Astrocyte (in vitro differentiated cells and primary cell): ENCODE results near the gene FBXW7. TPM values are rescaled to one million over a fixed set of nuclear protein-coding genes. Genes with fewer than 3 reads are reported as not detected.

Experiments used
- DNase-seq: peaks from one replicate; pipeline ENCODE4 v3.0.0-alpha.2; 2010; ENCODE audit warnings: low read depth
- FAIRE-seq: peaks from 2 replicates; lab custom pipeline; 2011; peaks lifted over from hg19 to GRCh38; lab: Jason Lieb, UNC
- H2AFZ ChIP-seq: 2 replicates; pipeline ENCODE4 v1.6.0; 2012; ENCODE audit warnings: low read depth, low read length, inconsistent platforms
- H3K27ac ChIP-seq: 2 replicates; pipeline ENCODE4 v1.5.1; 2011; ENCODE audit warnings: low read depth, low read length, inconsistent platforms
- H3K27me3 ChIP-seq: 2 replicates; pipeline ENCODE4 v1.6.0; 2011; ENCODE audit warnings: low read length, inconsistent platforms; ENCODE audit not compliant: insufficient read depth
- H3K36me3 ChIP-seq: 2 replicates; pipeline ENCODE4 v1.5.1; 2011; ENCODE audit warnings: low read length, inconsistent platforms; ENCODE audit not compliant: insufficient read depth
- H3K4me1 ChIP-seq: 2 replicates; pipeline ENCODE4 v1.5.1; 2011; ENCODE audit warnings: low read length, inconsistent platforms; ENCODE audit not compliant: insufficient read depth
- H3K4me2 ChIP-seq: 2 replicates; pipeline ENCODE4 v1.6.0; 2012; ENCODE audit warnings: low read length, inconsistent platforms
- H3K4me3 ChIP-seq: 2 replicates; pipeline ENCODE4 v1.5.1; 2011; ENCODE audit warnings: low read depth, mild to moderate bottlenecking, low read length, inconsistent platforms; ENCODE audit not compliant: insufficient read depth
- H3K79me2 ChIP-seq: 2 replicates; pipeline ENCODE4 v1.6.0; 2012; ENCODE audit warnings: mild to moderate bottlenecking, low read length, inconsistent platforms; ENCODE audit not compliant: insufficient read depth
- H3K9ac ChIP-seq: 2 replicates; pipeline ENCODE4 v1.6.0; 2012; ENCODE audit warnings: mild to moderate bottlenecking, low read length, inconsistent platforms
- H3K9me3 ChIP-seq: 2 replicates; pipeline ENCODE4 v1.5.1; 2012; ENCODE audit warnings: low read depth, mild to moderate bottlenecking, low read length, inconsistent platforms; ENCODE audit not compliant: insufficient read depth
- H4K20me1 ChIP-seq: 2 replicates; pipeline ENCODE4 v1.6.0; 2012; ENCODE audit warnings: low read length, inconsistent platforms; ENCODE audit not compliant: insufficient read depth
- H3K27ac Mint-ChIP-seq: one replicate; pipeline ENCODE4 v1.8.0; 2021; ENCODE audit warnings: mild to moderate bottlenecking, mixed read lengths; ENCODE audit not compliant: unreplicated experiment
- H3K27me3 Mint-ChIP-seq: one replicate; pipeline ENCODE4 v1.8.0; 2021; ENCODE audit warnings: low read depth, mixed read lengths; ENCODE audit not compliant: unreplicated experiment
- H3K36me3 Mint-ChIP-seq: one replicate; pipeline ENCODE4 v1.8.0; 2021; ENCODE audit warnings: low read depth, mixed read lengths; ENCODE audit not compliant: unreplicated experiment
- H3K4me1 Mint-ChIP-seq: one replicate; pipeline ENCODE4 v1.8.0; 2021; ENCODE audit warnings: low read depth, mixed read lengths; ENCODE audit not compliant: unreplicated experiment
- H3K4me3 Mint-ChIP-seq: one replicate; pipeline ENCODE4 v1.8.0; 2021; ENCODE audit warnings: mild to moderate bottlenecking, moderate library complexity, mixed read lengths; ENCODE audit not compliant: unreplicated experiment
- H3K9me3 Mint-ChIP-seq: one replicate; pipeline ENCODE4 v1.8.0; 2021; ENCODE audit warnings: mild to moderate bottlenecking, mixed read lengths; ENCODE audit not compliant: unreplicated experiment
- EZH2 ChIP-seq: IDR thresholded peaks from 2 replicates; pipeline ENCODE4 v1.6.1; 2012; ENCODE audit warnings: mild to moderate bottlenecking, low read length, inconsistent platforms; ENCODE audit not compliant: insufficient read depth
- total RNA-seq: library from RNA; stranded (reverse); gene quantifications from 2 replicates; pipeline ENCODE4 v1.2.1, GENCODE V29; 2021
- TF ChIP-seq, protein P1 (sequence below): IDR thresholded peaks from 2 replicates; pipeline ENCODE4 v1.5.1; 2011; ENCODE audit warnings: low read depth, mild to moderate bottlenecking, inconsistent platforms, low read length, moderate library complexity; ENCODE audit not compliant: insufficient read depth

Gene FBXW7
- total RNA-seq, 1 donor from 2014 or later: 34.7 TPM

DNA sequence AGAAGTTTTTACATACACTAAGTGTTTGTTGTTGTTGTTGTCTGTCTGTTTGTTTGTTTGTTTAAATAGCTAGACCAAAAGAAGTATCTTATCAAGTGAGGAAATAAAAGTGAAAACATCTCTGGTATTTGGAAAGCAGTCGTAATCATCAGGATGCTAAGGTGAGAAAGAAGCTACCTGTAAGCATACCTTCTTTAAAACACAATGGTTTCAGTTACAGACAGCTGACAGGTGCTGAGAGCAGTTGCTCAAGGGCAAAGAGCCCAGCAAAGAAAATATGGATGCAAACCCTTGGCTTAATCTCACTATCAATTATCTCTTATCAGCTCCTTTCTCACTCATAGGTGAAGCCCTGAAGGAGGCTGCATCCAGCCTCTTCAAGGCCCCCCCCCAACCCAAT is 42.8 kb upstream of the FBXW7 start:
- Histone ChIP-seq H2AFZ (no peak overlapping the region), H3K4me2 (no peak overlapping the region), H3K9me3 (no peaks in the 10 kb centered on the region), H3K79me2 (no peaks in the 10 kb centered on the region), H3K4me3 (no peak overlapping the region), H3K27ac (no peak overlapping the region), H3K36me3 (no peaks in the 10 kb centered on the region), H3K4me1 (no peaks in the 10 kb centered on the region), H4K20me1 (no peaks in the 10 kb centered on the region), H3K27me3 (no peaks in the 10 kb centered on the region), H3K9ac (no peak overlapping the region)
- Mint-ChIP-seq H3K4me3 (no peak overlapping the region), H3K27ac (no peak overlapping the region), H3K4me1 (peaks cover 9% of the 10 kb centered on the region), H3K36me3 (no peaks in the 10 kb centered on the region), H3K9me3 (no peaks in the 10 kb centered on the region), H3K27me3 (peaks cover 4% of the 10 kb centered on the region)
- FAIRE-seq (no peak), DNase-seq (no peak)
- TF ChIP-seq, protein P1, sequence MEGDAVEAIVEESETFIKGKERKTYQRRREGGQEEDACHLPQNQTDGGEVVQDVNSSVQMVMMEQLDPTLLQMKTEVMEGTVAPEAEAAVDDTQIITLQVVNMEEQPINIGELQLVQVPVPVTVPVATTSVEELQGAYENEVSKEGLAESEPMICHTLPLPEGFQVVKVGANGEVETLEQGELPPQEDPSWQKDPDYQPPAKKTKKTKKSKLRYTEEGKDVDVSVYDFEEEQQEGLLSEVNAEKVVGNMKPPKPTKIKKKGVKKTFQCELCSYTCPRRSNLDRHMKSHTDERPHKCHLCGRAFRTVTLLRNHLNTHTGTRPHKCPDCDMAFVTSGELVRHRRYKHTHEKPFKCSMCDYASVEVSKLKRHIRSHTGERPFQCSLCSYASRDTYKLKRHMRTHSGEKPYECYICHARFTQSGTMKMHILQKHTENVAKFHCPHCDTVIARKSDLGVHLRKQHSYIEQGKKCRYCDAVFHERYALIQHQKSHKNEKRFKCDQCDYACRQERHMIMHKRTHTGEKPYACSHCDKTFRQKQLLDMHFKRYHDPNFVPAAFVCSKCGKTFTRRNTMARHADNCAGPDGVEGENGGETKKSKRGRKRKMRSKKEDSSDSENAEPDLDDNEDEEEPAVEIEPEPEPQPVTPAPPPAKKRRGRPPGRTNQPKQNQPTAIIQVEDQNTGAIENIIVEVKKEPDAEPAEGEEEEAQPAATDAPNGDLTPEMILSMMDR: no peak

DNA sequence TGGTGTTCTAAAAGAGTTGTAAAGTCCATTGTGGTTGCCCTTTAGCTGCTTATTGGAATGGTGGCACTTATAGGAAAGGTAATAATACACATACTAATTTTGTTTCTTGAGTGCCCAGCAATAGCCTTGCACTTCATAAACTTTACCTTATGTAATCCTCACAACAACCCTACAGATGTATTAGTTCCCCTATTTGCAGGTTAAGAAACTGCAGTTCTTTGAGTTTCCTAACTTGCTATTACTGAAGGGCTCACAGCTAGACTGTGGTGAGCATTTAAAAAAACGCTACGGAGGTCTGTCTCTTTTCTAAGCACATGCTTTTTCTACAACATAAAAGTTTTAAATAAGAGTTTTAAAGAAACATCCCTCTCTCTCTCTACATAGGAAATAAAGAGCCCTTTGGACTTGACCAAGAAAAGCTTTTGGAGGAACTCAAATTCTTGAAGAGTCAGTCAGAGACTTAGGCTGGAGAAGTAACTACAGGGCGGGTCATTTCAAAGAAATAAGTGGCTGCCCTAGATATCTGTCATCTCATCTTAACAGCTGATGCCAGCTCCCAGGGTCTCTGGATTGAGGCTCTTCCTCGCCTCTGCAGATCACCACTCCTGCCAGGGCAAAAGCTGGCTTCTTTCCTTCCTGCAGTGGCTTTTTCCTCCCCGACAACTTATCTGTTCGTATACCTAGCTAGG is 42.0 kb upstream of the FBXW7 start:
- no peak overlapping the region for H3K27ac Mint-ChIP-seq
- Histone ChIP-seq H3K36me3 (no peaks in the 10 kb centered on the region), H2AFZ (no peak overlapping the region)

DNA sequence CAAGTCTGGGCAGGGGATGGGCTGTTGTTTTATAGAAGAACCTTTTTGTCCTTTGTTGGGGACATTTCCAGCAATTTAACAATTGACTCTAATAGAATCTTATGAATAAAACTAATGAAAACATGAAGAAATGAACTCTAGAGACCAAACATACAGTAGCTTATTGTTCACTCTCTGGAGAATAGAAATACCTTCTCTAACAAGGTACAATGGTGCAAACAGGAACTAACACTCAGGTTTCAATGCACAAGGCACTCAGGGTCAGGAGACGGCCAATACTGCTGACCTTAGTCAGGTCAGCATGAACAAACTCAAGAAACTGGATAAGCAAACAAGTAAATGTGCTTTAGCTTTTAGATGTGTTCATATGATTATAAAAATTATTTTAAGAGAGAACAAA is 39.6 kb upstream of the FBXW7 start:
- TF ChIP-seq, protein P1: no peak
- no peak for TF ChIP-seq EZH2
- Mint-ChIP-seq H3K36me3 (no peaks in the 10 kb centered on the region), H3K27me3 (peaks cover 4% of the 10 kb centered on the region), H3K4me1 (peaks cover 9% of the 10 kb centered on the region), H3K4me3 (no peak overlapping the region), H3K9me3 (no peaks in the 10 kb centered on the region), H3K27ac (no peak overlapping the region)
- Histone ChIP-seq H3K36me3 (no peaks in the 10 kb centered on the region), H3K9ac (no peak overlapping the region), H3K27ac (no peak overlapping the region), H2AFZ (no peak overlapping the region), H3K4me3 (no peak overlapping the region), H3K4me2 (no peak overlapping the region), H3K79me2 (no peaks in the 10 kb centered on the region), H4K20me1 (no peaks in the 10 kb centered on the region), H3K27me3 (no peaks in the 10 kb centered on the region), H3K4me1 (no peaks in the 10 kb centered on the region), H3K9me3 (no peaks in the 10 kb centered on the region)
- DNase-seq: no peak
- FAIRE-seq: no peak

More for the DNA sequence above, 42.0 kb upstream of the FBXW7 start:
- TF ChIP-seq, protein P1: no peak
- TF ChIP-seq EZH2: no peak
- H3K9me3 Mint-ChIP-seq: no peaks in the 10 kb centered on the region
- H3K36me3 Mint-ChIP-seq: no peaks in the 10 kb centered on the region
- H3K4me3 ChIP-seq: no peak overlapping the region
- no peak overlapping the region for H3K9ac ChIP-seq
- H3K4me1 ChIP-seq: no peaks in the 10 kb centered on the region
- peaks cover 4% of the 10 kb centered on the region for H3K27me3 Mint-ChIP-seq
- no peaks in the 10 kb centered on the region for H3K9me3 ChIP-seq
- H3K4me3 Mint-ChIP-seq: no peak overlapping the region
- H3K4me2 ChIP-seq: no peak overlapping the region
- H4K20me1 ChIP-seq: no peaks in the 10 kb centered on the region
- FAIRE-seq: no peak
- peaks cover 9% of the 10 kb centered on the region for H3K4me1 Mint-ChIP-seq
- no peaks in the 10 kb centered on the region for H3K79me2 ChIP-seq
- no peak overlapping the region for H3K27ac ChIP-seq
- DNase-seq: no peak
- H3K27me3 ChIP-seq: no peaks in the 10 kb centered on the region
